B cell (primary cell): ENCODE results near the gene PRKN. TPM values are rescaled to one million over a fixed set of nuclear protein-coding genes. Genes with fewer than 3 reads are reported as not detected.

Source experiments
- ATAC-seq: fragments of 200-7000 bp; cut with Tn5 transposase; one replicate; pipeline ENCODE4 v1.10.0; 2021; ENCODE audit warnings: low read depth, mild to moderate bottlenecking, moderate number of reproducible peaks, moderate library complexity
- CTCF ChIA-PET: fragments of 350-600 bp; sonication (Branson Sonifier 250); formaldehyde crosslinking; loops from one replicate; lab custom pipeline; 2021; ENCODE audit warnings: antibody characterized with exemption, inconsistent platforms; lab: Charles Lee
- POLR2A ChIA-PET: fragments of 350-600 bp; sonication (Branson Sonifier 250); formaldehyde crosslinking; loops from one replicate; lab custom pipeline; 2021; ENCODE audit warnings: antibody characterized with exemption; lab: Charles Lee
- DNase-seq: peaks from one replicate; pipeline ENCODE4 v3.0.0; 2013
- H2AFZ ChIP-seq: 2 replicates; pipeline ENCODE4 v1.6.1; 2012; ENCODE audit warnings: mild to moderate bottlenecking, low read depth, low read length; ENCODE audit not compliant: insufficient read depth, poor library complexity, severe bottlenecking
- H3K27ac ChIP-seq, 2 donors: 1 replicate in 1 of 2; 2 replicates in 1 of 2; pipeline ENCODE4 v1.5.1; 2012 to 2013; ENCODE audit warnings: low read length in 2 of 2, mild to moderate bottlenecking in 2 of 2, moderate library complexity in 1 of 2
- H3K27me3 ChIP-seq, 4 experiments: fragments of 200-600 bp in 1 of 4; sonication (generic) in 1 of 4; replicated peaks in 1 of 4; 1 replicate in 2 of 4; 2 replicates in 2 of 4; pipeline versions ENCODE4 v1.6.1 to v1.7.0; 2013 to 2016; ENCODE audit warnings: low read length in 3 of 4, mild to moderate bottlenecking in 2 of 4, mixed read lengths in 1 of 4, moderate library complexity in 1 of 4; ENCODE audit not compliant: insufficient read depth in 4 of 4, control insufficient read depth in 3 of 4; ENCODE audit errors: control extremely low read depth in 1 of 4
- H3K36me3 ChIP-seq, 2 experiments: replicated peaks in 1 of 2; 1 replicate in 1 of 2; 2 replicates in 1 of 2; pipeline versions ENCODE4 v1.6.1 to v1.7.1; 2013; ENCODE audit warnings: low read length in 1 of 2; ENCODE audit not compliant: insufficient read depth in 2 of 2, control insufficient read depth in 1 of 2; ENCODE audit errors: control extremely low read depth in 1 of 2, extremely low read depth in 1 of 2
- H3K4me1 ChIP-seq, 2 donors: fragments of 200-600 bp in 1 of 2; sonication (generic) in 1 of 2; 1 replicate in 1 of 2; 2 replicates in 1 of 2; pipeline versions ENCODE4 v1.5.1 to v1.6.1; 2013 to 2017; ENCODE audit warnings: low read length in 2 of 2; ENCODE audit not compliant: control insufficient read depth in 2 of 2, insufficient read depth in 2 of 2
- H3K4me2 ChIP-seq: replicated peaks from 2 replicates; pipeline ENCODE3; 2012; ENCODE audit warnings: mild to moderate bottlenecking, low read depth, low read length; ENCODE audit not compliant: poor library complexity, severe bottlenecking
- H3K4me3 ChIP-seq, 5 experiments: fragments of 200-600 bp in 1 of 5; sonication (generic) in 1 of 5; 1 replicate in 3 of 5; 2 replicates in 2 of 5; pipeline versions ENCODE4 v1.5.1 to v1.7.0; 2011 to 2016; ENCODE audit warnings: low read length in 4 of 5, mild to moderate bottlenecking in 4 of 5, low read depth in 2 of 5, control low read depth in 1 of 5, moderate library complexity in 1 of 5; ENCODE audit not compliant: insufficient read depth in 1 of 5; ENCODE audit errors: control extremely low read depth in 1 of 5, extremely low read depth in 1 of 5
- H3K79me2 ChIP-seq: fragments of 200-600 bp; sonication (generic); one replicate; pipeline ENCODE4 v1.6.0; 2016; ENCODE audit warnings: low read length; ENCODE audit not compliant: control insufficient read depth, insufficient read depth
- H3K9ac ChIP-seq: fragments of 200-600 bp; sonication (generic); 2 replicates; pipeline ENCODE4 v1.6.1; 2017; ENCODE audit warnings: mild to moderate bottlenecking, low read length, moderate library complexity
- H3K9me3 ChIP-seq, 3 donors: one replicate each; pipeline versions ENCODE4 v1.6.1 to v1.7.1; 2013; ENCODE audit warnings: low read length in 2 of 3; ENCODE audit not compliant: control insufficient read depth in 2 of 3, insufficient read depth in 1 of 3; ENCODE audit errors: control extremely low read depth in 1 of 3
- H4K20me1 ChIP-seq: 2 replicates; pipeline ENCODE4 v1.6.0; 2012; ENCODE audit warnings: mild to moderate bottlenecking, low read length; ENCODE audit not compliant: insufficient read depth, control insufficient read depth, poor library complexity, severe bottlenecking
- H3K27ac Mint-ChIP-seq: one replicate; pipeline ENCODE4 v1.8.0; 2021; ENCODE audit warnings: mixed read lengths
- H3K27me3 Mint-ChIP-seq: one replicate; pipeline ENCODE4 v1.8.0; 2021; ENCODE audit warnings: mixed read lengths
- H3K4me1 Mint-ChIP-seq: one replicate; pipeline ENCODE4 v1.8.0; 2021; ENCODE audit warnings: mixed read lengths
- H3K4me3 Mint-ChIP-seq: one replicate; pipeline ENCODE4 v1.8.0; 2021; ENCODE audit warnings: mixed read lengths
- H3K9me3 Mint-ChIP-seq: one replicate; pipeline ENCODE4 v1.8.0; 2022; ENCODE audit warnings: mixed read lengths; ENCODE audit not compliant: insufficient read depth
- EZH2 ChIP-seq: IDR thresholded peaks from 2 replicates; pipeline ENCODE4 v1.6.1; 2012; ENCODE audit warnings: borderline replicate concordance, low read depth, mild to moderate bottlenecking, moderate library complexity, low read length; ENCODE audit not compliant: insufficient read depth, poor library complexity, severe bottlenecking
- WGBS: methylation state at CpG from one replicate; pipeline ENCODE4 v1.1.5; 2013; ENCODE audit warnings: missing lambda C conversion rate; ENCODE audit not compliant: insufficient coverage; 5-methylcytosine and 5-hydroxymethylcytosine counted together
- intact Hi-C: fragments of 100-400 bp; cut with micrococcal nuclease; formaldehyde crosslinking; loops from one replicate; pipeline ENCODE4 v1.10.0; 2022
- polyA plus RNA-seq: library from polyadenylated mRNA; depleted of rRNA; stranded (reverse); fragments of >200 nt; gene quantifications from 2 replicates; pipeline ENCODE4 v1.2.3, GENCODE V29; 2012
- total RNA-seq, 2 donors: library from RNA; stranded (reverse); fragments of 120-200 nt in 1 of 2; gene quantifications; 1 replicate in 1 of 2; 2 replicates in 1 of 2; pipeline versions ENCODE4 v1.2.3 to v1.2.4, GENCODE V29; 2013 to 2022
- TF ChIP-seq, protein P1 (sequence below): fragments of 200-600 bp; IDR thresholded peaks from one replicate; pipeline ENCODE4 v1.8.0; 2022; ENCODE audit warnings: antibody characterized with exemption, mild to moderate bottlenecking

Gene PRKN
- total and polyA plus RNA-seq, 2 donors (not counting 1 experiment from before 2014, with no cell fraction given), result 1.6 to 6.2 TPM

DNA sequence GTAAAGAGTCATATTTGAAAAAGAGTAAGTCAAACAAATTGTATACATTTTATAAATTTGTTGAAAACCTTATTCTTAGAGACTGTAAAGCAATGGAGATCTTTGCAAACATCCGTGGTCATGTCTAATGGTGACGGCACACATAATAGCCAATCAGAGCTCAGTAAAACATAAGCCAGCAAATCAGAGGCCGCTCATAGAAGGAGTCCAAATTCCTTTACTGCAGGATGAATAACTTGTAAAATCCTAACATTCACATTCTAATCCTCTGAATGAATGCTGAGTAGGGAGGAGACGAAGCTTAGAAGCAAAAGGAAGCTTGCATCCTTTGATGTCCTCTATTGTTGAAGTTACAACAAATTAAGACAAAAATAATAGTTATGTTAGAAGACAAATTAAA lies 401.7 kb downstream of the PRKN start:
- ChIA-PET POLR2A (no interaction called here), CTCF (no interaction called here)
- H3K27ac Mint-ChIP-seq, result no peak overlapping the region
- H3K9me3 Mint-ChIP-seq, result peaks cover 2% of the 10 kb centered on the region
- Histone ChIP-seq H3K36me3 (no peaks in the 10 kb centered on the region), H3K27me3 (no peaks in the 10 kb centered on the region), H3K27ac (no peak overlapping the region), H3K9ac (no peak overlapping the region), H3K79me2 (no peaks in the 10 kb centered on the region), H2AFZ (no peak overlapping the region), H3K4me3 (no peak overlapping the region), H3K4me2 (no peak overlapping the region), H3K9me3 (peaks cover 0 to 11% (median 0%) of the 10 kb centered on the region in 3 donors), H4K20me1 (no peaks in the 10 kb centered on the region), H3K4me1 (no peaks in the 10 kb centered on the region)
- WGBS, result 100% methylated on average over 2 of the region's 4 CpGs
- ATAC-seq (no peak), DNase-seq (no peak)
- H3K4me3 Mint-ChIP-seq, result no peak overlapping the region
- H3K4me1 Mint-ChIP-seq, result no peaks in the 10 kb centered on the region
- TF ChIP-seq, protein P1, sequence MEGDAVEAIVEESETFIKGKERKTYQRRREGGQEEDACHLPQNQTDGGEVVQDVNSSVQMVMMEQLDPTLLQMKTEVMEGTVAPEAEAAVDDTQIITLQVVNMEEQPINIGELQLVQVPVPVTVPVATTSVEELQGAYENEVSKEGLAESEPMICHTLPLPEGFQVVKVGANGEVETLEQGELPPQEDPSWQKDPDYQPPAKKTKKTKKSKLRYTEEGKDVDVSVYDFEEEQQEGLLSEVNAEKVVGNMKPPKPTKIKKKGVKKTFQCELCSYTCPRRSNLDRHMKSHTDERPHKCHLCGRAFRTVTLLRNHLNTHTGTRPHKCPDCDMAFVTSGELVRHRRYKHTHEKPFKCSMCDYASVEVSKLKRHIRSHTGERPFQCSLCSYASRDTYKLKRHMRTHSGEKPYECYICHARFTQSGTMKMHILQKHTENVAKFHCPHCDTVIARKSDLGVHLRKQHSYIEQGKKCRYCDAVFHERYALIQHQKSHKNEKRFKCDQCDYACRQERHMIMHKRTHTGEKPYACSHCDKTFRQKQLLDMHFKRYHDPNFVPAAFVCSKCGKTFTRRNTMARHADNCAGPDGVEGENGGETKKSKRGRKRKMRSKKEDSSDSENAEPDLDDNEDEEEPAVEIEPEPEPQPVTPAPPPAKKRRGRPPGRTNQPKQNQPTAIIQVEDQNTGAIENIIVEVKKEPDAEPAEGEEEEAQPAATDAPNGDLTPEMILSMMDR, result no peak
- TF ChIP-seq EZH2, result no peak
- no peaks in the 10 kb centered on the region for H3K27me3 Mint-ChIP-seq
- intact Hi-C loops, result no loop called here

DNA sequence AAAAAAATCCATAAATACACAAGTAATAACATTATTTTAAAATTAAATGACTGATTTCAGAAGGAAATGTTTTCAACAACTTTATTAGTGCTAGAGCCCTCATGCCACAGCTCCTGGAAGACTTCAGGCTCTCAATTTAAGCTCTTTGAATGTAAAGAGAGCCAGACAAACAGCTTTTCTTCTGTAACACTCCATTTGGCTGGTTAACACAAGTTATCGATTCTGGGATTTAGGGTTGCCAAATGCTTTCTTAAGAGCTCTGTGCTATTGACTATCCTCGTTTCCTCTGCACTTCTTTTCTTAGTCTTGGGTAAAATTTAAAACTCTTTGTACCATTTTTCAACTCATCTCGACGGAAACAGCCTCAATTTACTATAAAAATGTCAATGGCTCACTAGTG lies 402.5 kb downstream of the PRKN start:
- TF ChIP-seq EZH2, result no peak
- TF ChIP-seq, protein P1, result no peak
- Histone ChIP-seq H3K9me3 (peaks cover 0 to 11% (median 0%) of the 10 kb centered on the region in 3 donors), H3K4me3 (no peak overlapping the region), H3K27ac (no peak overlapping the region), H3K9ac (no peak overlapping the region), H3K27me3 (no peaks in the 10 kb centered on the region), H2AFZ (no peak overlapping the region), H3K79me2 (no peaks in the 10 kb centered on the region), H4K20me1 (no peaks in the 10 kb centered on the region), H3K4me1 (no peaks in the 10 kb centered on the region), H3K36me3 (no peaks in the 10 kb centered on the region), H3K4me2 (no peak overlapping the region)
- Mint-ChIP-seq H3K27ac (no peak overlapping the region), H3K4me1 (no peaks in the 10 kb centered on the region), H3K4me3 (no peak overlapping the region), H3K27me3 (no peaks in the 10 kb centered on the region), H3K9me3 (peaks cover 2% of the 10 kb centered on the region)
- WGBS, result 79% methylated on average over 4 of the region's 4 CpGs
- POLR2A ChIA-PET, result no interaction called here
- intact Hi-C loops, result no loop called here
- CTCF ChIA-PET, result no interaction called here
- no peak for ATAC-seq
- no peak for DNase-seq
